HepG2 (cell line): ENCODE results near the gene CMIP. TPM values are rescaled to one million over a fixed set of nuclear protein-coding genes. Genes with fewer than 3 reads are reported as not detected.

Experiments
- ARID2 ChIP-seq: sonication (generic); formaldehyde crosslinking; IDR thresholded peaks from 2 replicates; pipeline ENCODE4 v1.8.1; 2022; ENCODE audit warnings: mild to moderate bottlenecking, missing genetic modification reagents, borderline replicate concordance
- GFI1 ChIP-seq: sonication (generic); formaldehyde crosslinking; IDR thresholded peaks from 2 replicates; pipeline ENCODE4 v1.5.0; 2020; ENCODE audit warnings: missing genetic modification reagents, mild to moderate bottlenecking, borderline replicate concordance
- HDAC2 ChIP-seq: sonication (generic); formaldehyde crosslinking; IDR thresholded peaks from 2 replicates; pipeline ENCODE4 v1.4.0; 2020; ENCODE audit warnings: missing genetic modification reagents
- HOXA9 ChIP-seq: sonication (generic); formaldehyde crosslinking; IDR thresholded peaks from 2 replicates; pipeline ENCODE4 v1.8.1; 2022; ENCODE audit warnings: missing genetic modification reagents, mild to moderate bottlenecking, moderate library complexity, borderline replicate concordance
- NAIF1 ChIP-seq: sonication (generic); formaldehyde crosslinking; IDR thresholded peaks from 2 replicates; pipeline ENCODE4 v1.5.0; 2020; ENCODE audit warnings: mild to moderate bottlenecking, missing genetic modification reagents, borderline replicate concordance
- NCOR1 ChIP-seq: fragments of 200-600 bp; sonication (generic); IDR thresholded peaks from 2 replicates; pipeline ENCODE4 v1.7.0; 2017; ENCODE audit warnings: antibody characterized with exemption, low read length, borderline replicate concordance
- PHF20 ChIP-seq: sonication (generic); formaldehyde crosslinking; IDR thresholded peaks from 2 replicates; pipeline ENCODE4 v1.5.0; 2020; ENCODE audit warnings: mild to moderate bottlenecking, missing genetic modification reagents
- RXRA ChIP-seq: sonication (generic); formaldehyde crosslinking; IDR thresholded peaks from 2 replicates; pipeline ENCODE4 v1.5.1; 2020; ENCODE audit warnings: missing genetic modification reagents
- SKI ChIP-seq: fragments of 450-650 bp; IDR thresholded peaks from one replicate; pipeline ENCODE4 v1.6.1; 2018; ENCODE audit warnings: mild to moderate bottlenecking; ENCODE audit not compliant: partially characterized antibody
- SMARCC2 ChIP-seq: fragments of 450-650 bp; IDR thresholded peaks from 2 replicates; pipeline ENCODE4 v1.6.1; 2017; ENCODE audit warnings: antibody characterized with exemption, mild to moderate bottlenecking
- TOE1 ChIP-seq: sonication (generic); formaldehyde crosslinking; IDR thresholded peaks from 2 replicates; pipeline ENCODE4 v1.4.0; 2020; ENCODE audit warnings: mild to moderate bottlenecking, missing genetic modification reagents
- U2AF1 ChIP-seq: fragments of 200-400 bp; formaldehyde crosslinking; optimal IDR thresholded peaks from 2 replicates; pipeline ENCODE3; 2017; ENCODE audit warnings: mild to moderate bottlenecking, low read depth, low read length
- U2AF2 ChIP-seq: fragments of 200-400 bp; formaldehyde crosslinking; IDR thresholded peaks from 2 replicates; pipeline ENCODE4 v1.6.1; 2017; ENCODE audit warnings: low read depth, mild to moderate bottlenecking, low read length
- ZBTB42 ChIP-seq: sonication (generic); formaldehyde crosslinking; IDR thresholded peaks from 2 replicates; pipeline ENCODE4 v1.5.0; 2020; ENCODE audit warnings: mild to moderate bottlenecking, missing genetic modification reagents
- ZNF354B ChIP-seq: sonication (generic); formaldehyde crosslinking; IDR thresholded peaks from 2 replicates; pipeline ENCODE4 v1.8.0; 2022; ENCODE audit warnings: mild to moderate bottlenecking, missing genetic modification reagents
- ZNF367 ChIP-seq: sonication (generic); formaldehyde crosslinking; IDR thresholded peaks from 2 replicates; pipeline ENCODE4 v1.4.0; 2020; ENCODE audit warnings: missing genetic modification reagents, borderline replicate concordance
- ZNF746 ChIP-seq: sonication (generic); formaldehyde crosslinking; IDR thresholded peaks from 2 replicates; pipeline ENCODE4 v1.8.0; 2022; ENCODE audit warnings: mild to moderate bottlenecking, missing genetic modification reagents
- ZNF777 ChIP-seq: sonication (generic); formaldehyde crosslinking; IDR thresholded peaks from 2 replicates; pipeline ENCODE4 v1.4.0; 2020; ENCODE audit warnings: missing genetic modification reagents
- ZNF879 ChIP-seq: sonication (generic); formaldehyde crosslinking; IDR thresholded peaks from 2 replicates; pipeline ENCODE4 v1.8.1; 2023; ENCODE audit warnings: missing genetic modification reagents
- polyA plus RNA-seq, 8 experiments: library from polyadenylated mRNA; depleted of rRNA in 3 of 8; stranded (reverse) in 7 of 8; unstranded in 1 of 8; fragments of >200 nt; fragmentation: Illumina TruSeq in 4 of 8; extraction: Trizol in 4 of 8; gene quantifications; 2 replicates each; pipeline versions ENCODE4 v1.2.1 to v1.2.3, GENCODE V29; 2011 to 2016; ENCODE audit warnings: low read depth in 4 of 8, missing spikeins in 1 of 8, mixed read lengths in 1 of 8; ENCODE audit not compliant: insufficient read depth in 1 of 8
- total RNA-seq, 5 experiments: library from RNA; depleted of rRNA; stranded (reverse); fragments of >200 nt; fragmentation: Illumina TruSeq; extraction: Trizol; gene quantifications; 2 replicates each; pipeline ENCODE4 v1.2.3, GENCODE V29; 2016; ENCODE audit warnings: low read depth in 1 of 5
- TF ChIP-seq, protein P1 (sequence below): sonication (generic); formaldehyde crosslinking; IDR thresholded peaks from 2 replicates; pipeline ENCODE4 v1.4.0; 2020; ENCODE audit warnings: missing genetic modification reagents
- TF ChIP-seq, protein P2 (sequence below): sonication (generic); formaldehyde crosslinking; IDR thresholded peaks from 2 replicates; pipeline ENCODE4 v1.4.0; 2020; ENCODE audit warnings: missing genetic modification reagents
- TF ChIP-seq, protein P3 (sequence below): sonication (generic); formaldehyde crosslinking; IDR thresholded peaks from 2 replicates; pipeline ENCODE4 v1.4.0; 2020; ENCODE audit warnings: mild to moderate bottlenecking, missing genetic modification reagents
- TF ChIP-seq, protein P4 (sequence below): sonication (generic); formaldehyde crosslinking; IDR thresholded peaks from 2 replicates; pipeline ENCODE4 v1.4.0; 2020; ENCODE audit warnings: mild to moderate bottlenecking, low read depth, missing genetic modification reagents

Gene CMIP
- total and polyA plus RNA-seq, 2 of the 13 experiments (the other 11 are each of a cell fraction or from before 2014, with no cell fraction given): 10.9 to 18.1 TPM

DNA sequence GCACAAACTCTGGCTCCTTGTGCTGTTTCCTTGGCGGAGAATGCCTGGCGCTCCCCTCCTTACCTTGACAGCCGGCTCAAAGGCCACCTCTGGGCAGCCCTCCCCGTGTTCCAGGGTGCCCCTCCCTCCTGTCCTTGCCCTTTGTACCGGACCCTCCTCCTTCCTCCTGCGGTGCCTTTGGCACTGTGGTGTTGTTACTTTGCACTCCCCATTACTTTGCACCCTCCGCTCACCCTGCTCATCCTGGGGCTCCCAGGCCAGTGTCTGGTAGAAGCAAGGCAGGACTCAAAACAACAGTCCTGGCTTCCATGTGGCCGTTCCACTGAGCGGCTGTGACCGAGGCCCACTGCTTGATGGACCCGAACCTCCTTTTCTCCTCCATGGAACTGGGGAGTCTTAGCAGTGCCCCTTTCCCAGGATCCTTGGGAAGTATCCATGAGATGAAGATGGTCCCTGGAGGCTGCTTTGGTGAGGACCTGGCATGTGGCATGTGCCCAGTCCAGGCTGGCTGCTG is 147.8 kb downstream of the CMIP start (continued):
- no peak for TF ChIP-seq GFI1 (CRISPR knock-in tag)
- TF ChIP-seq SKI: no peak
- TF ChIP-seq ZBTB42: peak; percentile 59; the same call in 1 of the 2 replicates
- no peak for TF ChIP-seq NAIF1 (CRISPR knock-in tag)
- TF ChIP-seq, protein P1, sequence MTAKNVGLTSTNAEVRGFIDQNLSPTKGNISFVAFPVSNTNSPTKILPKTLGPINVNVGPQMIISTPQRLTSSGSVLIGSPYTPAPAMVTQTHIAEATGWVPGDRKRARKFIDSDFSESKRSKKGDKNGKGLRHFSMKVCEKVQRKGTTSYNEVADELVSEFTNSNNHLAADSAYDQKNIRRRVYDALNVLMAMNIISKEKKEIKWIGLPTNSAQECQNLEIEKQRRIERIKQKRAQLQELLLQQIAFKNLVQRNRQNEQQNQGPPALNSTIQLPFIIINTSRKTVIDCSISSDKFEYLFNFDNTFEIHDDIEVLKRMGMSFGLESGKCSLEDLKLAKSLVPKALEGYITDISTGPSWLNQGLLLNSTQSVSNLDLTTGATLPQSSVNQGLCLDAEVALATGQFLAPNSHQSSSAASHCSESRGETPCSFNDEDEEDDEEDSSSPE (CRISPR knock-in tag): no peak
- TF ChIP-seq, protein P2, sequence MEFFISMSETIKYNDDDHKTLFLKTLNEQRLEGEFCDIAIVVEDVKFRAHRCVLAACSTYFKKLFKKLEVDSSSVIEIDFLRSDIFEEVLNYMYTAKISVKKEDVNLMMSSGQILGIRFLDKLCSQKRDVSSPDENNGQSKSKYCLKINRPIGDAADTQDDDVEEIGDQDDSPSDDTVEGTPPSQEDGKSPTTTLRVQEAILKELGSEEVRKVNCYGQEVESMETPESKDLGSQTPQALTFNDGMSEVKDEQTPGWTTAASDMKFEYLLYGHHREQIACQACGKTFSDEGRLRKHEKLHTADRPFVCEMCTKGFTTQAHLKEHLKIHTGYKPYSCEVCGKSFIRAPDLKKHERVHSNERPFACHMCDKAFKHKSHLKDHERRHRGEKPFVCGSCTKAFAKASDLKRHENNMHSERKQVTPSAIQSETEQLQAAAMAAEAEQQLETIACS (CRISPR knock-in tag): no peak
- no peak for TF ChIP-seq HOXA9
- TF ChIP-seq TOE1 (CRISPR knock-in tag): no peak
- TF ChIP-seq SMARCC2: no peak
- no peak for TF ChIP-seq ZNF777 (CRISPR knock-in tag)
- no peak for TF ChIP-seq ARID2
- TF ChIP-seq, protein P3, sequence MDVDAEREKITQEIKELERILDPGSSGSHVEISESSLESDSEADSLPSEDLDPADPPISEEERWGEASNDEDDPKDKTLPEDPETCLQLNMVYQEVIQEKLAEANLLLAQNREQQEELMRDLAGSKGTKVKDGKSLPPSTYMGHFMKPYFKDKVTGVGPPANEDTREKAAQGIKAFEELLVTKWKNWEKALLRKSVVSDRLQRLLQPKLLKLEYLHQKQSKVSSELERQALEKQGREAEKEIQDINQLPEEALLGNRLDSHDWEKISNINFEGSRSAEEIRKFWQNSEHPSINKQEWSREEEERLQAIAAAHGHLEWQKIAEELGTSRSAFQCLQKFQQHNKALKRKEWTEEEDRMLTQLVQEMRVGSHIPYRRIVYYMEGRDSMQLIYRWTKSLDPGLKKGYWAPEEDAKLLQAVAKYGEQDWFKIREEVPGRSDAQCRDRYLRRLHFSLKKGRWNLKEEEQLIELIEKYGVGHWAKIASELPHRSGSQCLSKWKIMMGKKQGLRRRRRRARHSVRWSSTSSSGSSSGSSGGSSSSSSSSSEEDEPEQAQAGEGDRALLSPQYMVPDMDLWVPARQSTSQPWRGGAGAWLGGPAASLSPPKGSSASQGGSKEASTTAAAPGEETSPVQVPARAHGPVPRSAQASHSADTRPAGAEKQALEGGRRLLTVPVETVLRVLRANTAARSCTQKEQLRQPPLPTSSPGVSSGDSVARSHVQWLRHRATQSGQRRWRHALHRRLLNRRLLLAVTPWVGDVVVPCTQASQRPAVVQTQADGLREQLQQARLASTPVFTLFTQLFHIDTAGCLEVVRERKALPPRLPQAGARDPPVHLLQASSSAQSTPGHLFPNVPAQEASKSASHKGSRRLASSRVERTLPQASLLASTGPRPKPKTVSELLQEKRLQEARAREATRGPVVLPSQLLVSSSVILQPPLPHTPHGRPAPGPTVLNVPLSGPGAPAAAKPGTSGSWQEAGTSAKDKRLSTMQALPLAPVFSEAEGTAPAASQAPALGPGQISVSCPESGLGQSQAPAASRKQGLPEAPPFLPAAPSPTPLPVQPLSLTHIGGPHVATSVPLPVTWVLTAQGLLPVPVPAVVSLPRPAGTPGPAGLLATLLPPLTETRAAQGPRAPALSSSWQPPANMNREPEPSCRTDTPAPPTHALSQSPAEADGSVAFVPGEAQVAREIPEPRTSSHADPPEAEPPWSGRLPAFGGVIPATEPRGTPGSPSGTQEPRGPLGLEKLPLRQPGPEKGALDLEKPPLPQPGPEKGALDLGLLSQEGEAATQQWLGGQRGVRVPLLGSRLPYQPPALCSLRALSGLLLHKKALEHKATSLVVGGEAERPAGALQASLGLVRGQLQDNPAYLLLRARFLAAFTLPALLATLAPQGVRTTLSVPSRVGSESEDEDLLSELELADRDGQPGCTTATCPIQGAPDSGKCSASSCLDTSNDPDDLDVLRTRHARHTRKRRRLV: no peak
- TF ChIP-seq RXRA (CRISPR knock-in tag): peak; percentile 65; the same call in 1 of the 2 replicates
- TF ChIP-seq PHF20 (CRISPR knock-in tag): no peak
- peak; percentile 89 for TF ChIP-seq ZNF746 (CRISPR knock-in tag)
- no peak for TF ChIP-seq ZNF354B
- no peak for TF ChIP-seq ZNF879
- peak; percentile 87 for TF ChIP-seq HDAC2 (CRISPR knock-in tag)
- no peak for TF ChIP-seq ZNF367 (CRISPR knock-in tag)
- peak; percentile 89 for TF ChIP-seq NCOR1
- TF ChIP-seq, protein P4, sequence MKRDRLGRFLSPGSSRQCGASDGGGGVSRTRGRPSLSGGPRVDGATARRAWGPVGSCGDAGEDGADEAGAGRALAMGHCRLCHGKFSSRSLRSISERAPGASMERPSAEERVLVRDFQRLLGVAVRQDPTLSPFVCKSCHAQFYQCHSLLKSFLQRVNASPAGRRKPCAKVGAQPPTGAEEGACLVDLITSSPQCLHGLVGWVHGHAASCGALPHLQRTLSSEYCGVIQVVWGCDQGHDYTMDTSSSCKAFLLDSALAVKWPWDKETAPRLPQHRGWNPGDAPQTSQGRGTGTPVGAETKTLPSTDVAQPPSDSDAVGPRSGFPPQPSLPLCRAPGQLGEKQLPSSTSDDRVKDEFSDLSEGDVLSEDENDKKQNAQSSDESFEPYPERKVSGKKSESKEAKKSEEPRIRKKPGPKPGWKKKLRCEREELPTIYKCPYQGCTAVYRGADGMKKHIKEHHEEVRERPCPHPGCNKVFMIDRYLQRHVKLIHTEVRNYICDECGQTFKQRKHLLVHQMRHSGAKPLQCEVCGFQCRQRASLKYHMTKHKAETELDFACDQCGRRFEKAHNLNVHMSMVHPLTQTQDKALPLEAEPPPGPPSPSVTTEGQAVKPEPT: no peak
- TF ChIP-seq U2AF1: peak; percentile 62
- no peak for TF ChIP-seq U2AF2
